Fibroblast of gingiva (primary cell): ENCODE measurements around the gene TFR2.

Experiments used
- DNase-seq: peaks from one replicate; pipeline ENCODE4 v3.0.0-alpha.2; 2011; ENCODE audit warnings: low read depth

Gene TFR2

DNA sequence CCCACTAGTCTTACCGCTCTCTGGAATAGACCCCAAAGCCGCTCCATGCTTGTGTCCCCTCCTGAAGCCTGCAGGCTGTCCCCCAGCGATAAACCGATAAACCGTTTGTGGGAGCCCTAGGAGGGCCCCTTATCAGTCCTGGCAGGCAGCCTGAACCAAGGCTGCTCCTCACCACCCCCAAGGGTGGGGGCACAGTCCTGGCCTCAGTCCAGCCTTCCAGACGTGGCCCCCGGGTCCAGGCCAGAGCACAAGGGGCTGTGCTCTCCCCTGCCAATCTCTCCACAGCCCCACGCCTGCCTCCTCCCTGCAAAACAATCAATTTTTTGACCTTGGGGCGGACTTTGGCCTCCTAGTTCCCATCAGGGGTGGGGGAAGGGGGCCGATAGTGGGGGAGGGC lies at the start of gene TFR2:
TFR2 (minus strand) TSS at position 90 of the 397 bp plus-strand sequence; CDS start at position 47, 43 bp downstream.
- no peak for DNase-seq

DNA sequence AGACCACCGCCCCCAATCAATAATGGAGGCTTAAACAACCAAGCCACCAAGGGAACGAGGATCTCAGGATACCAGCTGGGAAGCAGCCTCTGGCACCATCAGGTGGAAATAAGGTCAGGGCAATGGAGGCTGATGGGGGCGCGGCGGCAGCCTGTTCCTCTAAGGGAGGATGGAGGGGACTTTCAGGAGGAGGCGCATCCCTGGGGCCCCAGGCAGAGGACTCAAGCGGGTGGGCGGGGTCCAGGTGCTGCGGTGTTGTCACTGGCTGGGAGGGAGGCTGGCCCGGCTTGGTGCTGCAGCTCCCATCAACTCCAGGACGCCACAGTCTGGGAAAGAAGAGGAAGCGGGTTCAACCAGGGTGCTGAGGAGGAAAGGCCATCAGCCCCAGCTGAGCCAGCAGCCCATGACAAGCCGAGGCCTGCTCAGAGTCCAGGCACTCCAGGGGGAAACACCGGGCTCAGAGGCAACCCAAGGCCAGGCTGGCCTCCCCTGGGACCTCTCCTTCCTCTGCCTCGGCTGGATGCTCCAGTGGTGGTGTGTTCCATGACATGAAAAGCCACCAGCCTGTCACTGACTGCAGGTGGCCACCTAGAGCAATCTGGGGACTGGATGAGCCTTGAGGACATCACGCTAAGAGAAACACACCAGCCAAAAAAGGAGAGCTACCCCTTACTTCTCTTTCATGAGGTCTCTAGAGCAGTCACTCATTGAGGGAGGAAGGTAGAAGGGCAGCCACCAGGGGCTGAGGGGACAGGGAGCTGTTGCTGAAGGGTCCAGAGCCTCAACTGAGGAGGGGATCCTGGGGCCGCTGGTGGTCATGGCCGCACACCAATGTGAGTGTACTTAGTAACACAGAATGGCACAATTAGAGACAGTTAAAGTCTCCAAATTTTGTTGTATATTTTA lies 48.1 kb upstream of the TFR2 start:
- no peak for DNase-seq

DNA sequence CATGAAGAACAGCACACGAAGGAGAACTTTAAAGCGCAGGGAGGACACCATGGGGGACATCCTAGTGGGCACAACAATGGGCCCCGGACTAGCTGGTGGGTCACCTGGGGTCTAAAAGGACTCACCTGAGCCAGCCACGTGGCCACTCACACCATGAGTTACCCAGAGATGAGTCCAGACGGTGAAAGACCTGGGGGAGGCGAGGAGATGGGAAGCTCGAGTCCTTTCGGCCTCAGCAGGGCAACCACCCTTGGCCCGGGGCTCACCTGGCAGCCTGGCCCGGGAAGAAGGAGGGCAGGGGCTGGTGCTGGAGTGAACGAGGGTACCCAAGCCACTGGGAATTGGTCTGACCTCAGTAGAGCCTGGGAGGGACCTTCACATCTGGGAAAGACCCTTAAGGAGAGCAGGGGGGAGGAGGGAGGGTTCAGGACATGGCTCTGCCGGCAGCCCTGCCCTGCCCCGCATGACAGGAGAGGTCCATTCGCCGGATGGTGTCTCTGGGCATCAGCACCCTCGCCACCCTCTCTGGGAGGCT lies 47.0 kb upstream of the TFR2 start:
- no peak for DNase-seq

DNA sequence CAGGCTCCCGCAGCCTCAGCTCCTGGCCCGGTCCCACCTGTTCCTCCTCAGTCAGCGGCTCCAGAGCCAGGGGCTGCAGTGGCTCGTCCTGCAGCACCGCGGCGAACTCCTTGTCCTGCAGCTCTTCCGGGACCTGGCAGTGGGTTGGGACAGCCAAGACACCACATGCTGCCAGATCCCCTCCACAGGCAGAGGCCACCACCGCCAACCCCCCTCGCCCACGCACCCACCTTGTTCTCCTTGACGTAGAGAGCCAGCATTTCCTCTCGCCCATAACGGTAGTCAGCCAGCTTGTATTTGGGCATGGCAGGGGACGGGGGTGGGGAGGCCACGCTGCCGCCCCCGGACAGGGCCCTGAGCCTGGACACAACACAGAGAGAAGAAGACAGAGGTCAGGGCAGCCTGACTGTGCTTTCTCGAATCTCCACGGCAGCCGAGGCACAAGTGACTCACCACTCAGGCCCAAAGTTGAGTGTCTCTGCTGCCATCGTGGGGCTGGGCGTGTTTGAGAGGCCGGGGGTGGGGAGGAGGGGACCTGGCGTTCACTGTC lies 46.5 kb upstream of the TFR2 start:
- no peak for DNase-seq

- DNase-seq = no peak
These were observed 45.9 kb upstream of the TFR2 start for GRCh38 chr7:100687261-100687660.

DNA sequence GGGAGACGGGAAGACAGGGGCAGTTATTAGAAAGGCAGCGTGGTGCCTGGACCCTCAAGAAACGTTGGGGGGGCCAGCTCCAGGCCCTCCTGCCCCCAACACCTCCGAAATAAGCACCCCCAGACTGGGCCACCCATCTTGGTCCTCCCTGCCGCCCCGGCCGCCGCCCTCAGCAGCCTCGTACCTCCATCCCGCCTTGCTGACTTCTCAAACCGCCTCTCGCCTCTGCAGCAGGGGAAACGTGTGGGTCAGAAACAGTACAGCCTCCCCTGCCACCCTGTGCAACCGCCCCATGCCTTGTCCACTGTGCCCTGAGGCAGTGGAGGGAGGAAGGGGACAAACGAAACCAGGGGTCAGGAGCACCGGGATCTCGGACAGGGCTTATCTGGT lies 45.5 kb upstream of the TFR2 start:
- no peak for DNase-seq

GRCh38 chr7:100686201-100686821 lies 45.0 kb upstream of the TFR2 start:
- no peak for DNase-seq

- DNase-seq = no peak
These were observed 44.3 kb upstream of the TFR2 start for GRCh38 chr7:100685631-100686145.

GRCh38 chr7:100685049-100685605 lies 43.8 kb upstream of the TFR2 start:
- DNase-seq = no peak

DNA sequence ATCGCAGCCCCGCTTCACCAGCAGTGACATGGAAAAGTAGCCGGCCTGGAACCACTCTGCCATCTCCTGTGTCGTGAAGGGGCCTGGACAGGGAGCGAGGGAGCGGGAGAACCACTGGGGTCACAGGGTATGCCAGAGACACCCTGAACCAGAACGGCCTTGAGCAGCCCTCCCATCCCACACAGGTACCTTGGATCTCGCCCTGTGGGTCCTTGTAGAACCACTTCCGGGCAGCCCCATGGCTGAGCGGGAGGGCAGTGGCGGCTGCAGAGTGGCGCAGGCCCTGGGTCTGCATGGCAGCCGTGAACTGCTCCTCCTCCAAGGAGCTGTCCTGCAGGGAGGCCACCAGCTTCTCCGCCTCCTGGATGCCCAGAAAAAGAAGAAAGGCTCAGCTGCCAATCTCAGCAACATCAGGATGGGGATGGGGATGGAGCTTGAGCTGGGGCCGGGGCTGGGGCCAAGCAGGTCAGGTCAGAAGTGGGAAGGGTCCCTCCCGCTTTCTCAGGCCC lies 43.2 kb upstream of the TFR2 start:
- DNase-seq = no peak

DNA sequence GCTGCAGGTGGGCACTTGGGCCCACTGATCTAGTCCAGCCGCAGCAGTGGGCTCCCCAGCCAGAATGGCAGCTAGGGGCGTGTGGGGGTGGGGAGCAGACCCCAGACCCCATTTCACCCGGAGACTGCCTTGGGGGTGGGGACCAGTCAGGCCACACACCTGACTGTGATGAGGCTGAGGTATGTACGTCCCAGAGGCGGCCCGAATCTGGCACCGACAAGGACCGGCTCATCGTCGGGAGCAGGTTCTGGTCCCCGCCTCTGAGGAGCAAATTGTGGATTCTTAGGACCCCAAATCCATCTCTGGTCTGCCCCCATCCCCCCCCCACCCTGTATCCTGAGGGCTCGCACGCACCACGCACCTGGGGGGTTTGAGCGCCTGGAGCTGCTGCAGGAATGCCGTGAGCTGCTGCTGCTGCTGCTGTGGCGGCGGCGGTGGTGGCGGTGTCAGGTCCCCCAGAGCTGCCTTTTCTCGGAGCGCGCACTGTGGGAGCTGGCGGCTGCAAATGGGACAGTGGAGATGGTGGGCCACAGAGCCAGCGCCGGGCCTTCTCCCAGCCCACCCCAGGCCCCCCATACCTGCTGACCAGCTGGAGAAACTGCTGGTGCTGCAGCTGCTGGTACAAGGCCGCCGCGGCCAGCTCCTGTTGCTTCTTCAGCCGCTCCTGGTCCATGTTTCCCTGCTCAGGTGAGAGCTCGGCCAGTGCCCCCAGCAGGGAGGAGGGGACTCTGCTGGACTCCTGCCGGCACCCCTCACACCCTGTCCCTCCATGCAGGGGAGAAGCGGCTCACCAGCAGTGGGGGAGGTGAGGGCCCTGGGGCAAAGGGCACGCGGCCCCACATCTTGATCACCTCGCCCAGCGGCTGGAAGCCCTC lies 42.5 kb upstream of the TFR2 start:
- DNase-seq = no peak

GRCh38 chr7:100682991-100683658 lies 41.8 kb upstream of the TFR2 start:
- no peak for DNase-seq

GRCh38 chr7:100682228-100682741 lies 40.9 kb upstream of the TFR2 start:
- DNase-seq = no peak

DNA sequence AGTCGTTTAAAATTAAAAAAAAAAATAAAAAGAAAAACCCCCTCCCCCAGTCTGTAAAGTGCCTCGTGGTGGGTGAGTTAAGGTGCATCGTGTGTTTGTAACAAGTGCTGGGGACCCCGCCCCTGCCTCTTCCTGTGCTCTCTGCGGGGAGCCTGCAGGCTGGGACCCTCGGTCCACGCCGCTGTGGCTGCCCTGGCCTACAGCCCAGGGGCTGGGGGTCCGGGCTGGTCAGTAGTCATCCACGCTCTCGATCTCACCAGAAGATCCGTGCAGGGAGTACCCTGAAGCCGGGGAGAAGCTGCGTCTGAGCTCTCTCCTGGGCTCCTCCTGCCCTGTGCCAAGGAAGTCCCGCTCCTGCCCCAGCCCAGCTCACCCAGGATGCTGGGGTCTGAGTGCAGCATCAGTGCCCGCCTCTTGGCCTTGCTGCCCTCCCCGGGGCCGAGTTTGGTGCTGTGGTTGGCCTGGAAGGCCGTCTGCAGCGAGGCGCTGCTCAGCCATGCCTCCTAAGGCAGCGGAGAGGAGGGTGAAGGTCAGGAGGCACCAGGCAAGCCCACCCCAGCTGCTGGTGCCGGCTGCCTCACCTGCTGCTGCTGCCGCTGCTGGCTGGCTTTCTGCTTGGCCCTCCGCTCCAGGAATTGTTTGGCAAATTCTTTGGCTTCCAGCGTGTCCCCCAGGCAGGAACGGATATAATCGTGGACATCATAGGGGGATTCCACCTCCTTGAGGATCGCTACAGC lies 40.3 kb upstream of the TFR2 start:
- DNase-seq = no peak

GRCh38 chr7:100680576-100681271 lies 39.4 kb upstream of the TFR2 start:
- DNase-seq = no peak

GRCh38 chr7:100679927-100680575 lies 38.7 kb upstream of the TFR2 start:
- DNase-seq = peak; percentile 81

- no peak for DNase-seq
These were observed 38.0 kb upstream of the TFR2 start for GRCh38 chr7:100679129-100679926.
